AG04449 (cell line): ENCODE results near the gene DIP2C.

Experiments
- CTCF ChIA-PET: fragments of 350-600 bp; formaldehyde crosslinking; extraction: SDS; loops from one replicate; lab custom pipeline; 2021; ENCODE audit warnings: antibody characterized with exemption; lab: Yijun Ruan, JAX
- POLR2A ChIA-PET: fragments of 400-600, 350-600 bp; formaldehyde crosslinking; extraction: SDS; loops from one replicate; lab custom pipeline; 2020; ENCODE audit warnings: antibody characterized with exemption, inconsistent platforms; lab: Yijun Ruan, JAX
- DNase-seq: peaks from one replicate; pipeline ENCODE4 v3.0.0-alpha.2; 2010; ENCODE audit warnings: low read depth, low spot score
- H3K4me3 ChIP-seq: 2 replicates; pipeline ENCODE4 v1.5.1; 2011; ENCODE audit warnings: low read depth, mild to moderate bottlenecking, control low read depth, low read length
- TF ChIP-seq, protein P1 (sequence below): IDR thresholded peaks from one replicate; pipeline ENCODE4 v1.5.1; 2011; ENCODE audit warnings: mild to moderate bottlenecking, moderate library complexity, low read length, control low read depth, inconsistent platforms; ENCODE audit not compliant: insufficient read depth; ENCODE audit errors: missing control alignments

Gene DIP2C

DNA sequence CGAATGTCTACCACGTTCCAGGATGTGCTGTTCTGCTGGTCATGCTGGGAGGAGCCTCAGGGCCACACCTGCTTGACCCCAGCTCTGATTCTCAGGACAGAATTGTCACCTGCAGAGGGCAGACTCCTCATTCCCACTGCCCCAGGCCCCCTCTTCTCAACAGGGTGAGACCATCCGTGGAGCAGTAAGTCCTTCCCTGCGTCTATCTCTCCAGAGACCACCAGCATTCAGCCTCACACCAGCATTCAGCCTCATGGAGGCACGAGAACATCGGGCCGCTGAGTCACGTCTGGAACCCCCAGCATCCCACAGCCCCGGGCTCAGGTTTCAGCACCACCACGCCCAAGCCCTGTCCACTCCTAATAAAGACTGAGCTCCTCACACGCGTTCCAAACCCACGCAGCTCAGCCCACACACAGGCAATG lies 273.4 kb downstream of the DIP2C start:
- CTCF ChIA-PET = no interaction called here
- TF ChIP-seq, protein P1, sequence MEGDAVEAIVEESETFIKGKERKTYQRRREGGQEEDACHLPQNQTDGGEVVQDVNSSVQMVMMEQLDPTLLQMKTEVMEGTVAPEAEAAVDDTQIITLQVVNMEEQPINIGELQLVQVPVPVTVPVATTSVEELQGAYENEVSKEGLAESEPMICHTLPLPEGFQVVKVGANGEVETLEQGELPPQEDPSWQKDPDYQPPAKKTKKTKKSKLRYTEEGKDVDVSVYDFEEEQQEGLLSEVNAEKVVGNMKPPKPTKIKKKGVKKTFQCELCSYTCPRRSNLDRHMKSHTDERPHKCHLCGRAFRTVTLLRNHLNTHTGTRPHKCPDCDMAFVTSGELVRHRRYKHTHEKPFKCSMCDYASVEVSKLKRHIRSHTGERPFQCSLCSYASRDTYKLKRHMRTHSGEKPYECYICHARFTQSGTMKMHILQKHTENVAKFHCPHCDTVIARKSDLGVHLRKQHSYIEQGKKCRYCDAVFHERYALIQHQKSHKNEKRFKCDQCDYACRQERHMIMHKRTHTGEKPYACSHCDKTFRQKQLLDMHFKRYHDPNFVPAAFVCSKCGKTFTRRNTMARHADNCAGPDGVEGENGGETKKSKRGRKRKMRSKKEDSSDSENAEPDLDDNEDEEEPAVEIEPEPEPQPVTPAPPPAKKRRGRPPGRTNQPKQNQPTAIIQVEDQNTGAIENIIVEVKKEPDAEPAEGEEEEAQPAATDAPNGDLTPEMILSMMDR = no peak

DNA sequence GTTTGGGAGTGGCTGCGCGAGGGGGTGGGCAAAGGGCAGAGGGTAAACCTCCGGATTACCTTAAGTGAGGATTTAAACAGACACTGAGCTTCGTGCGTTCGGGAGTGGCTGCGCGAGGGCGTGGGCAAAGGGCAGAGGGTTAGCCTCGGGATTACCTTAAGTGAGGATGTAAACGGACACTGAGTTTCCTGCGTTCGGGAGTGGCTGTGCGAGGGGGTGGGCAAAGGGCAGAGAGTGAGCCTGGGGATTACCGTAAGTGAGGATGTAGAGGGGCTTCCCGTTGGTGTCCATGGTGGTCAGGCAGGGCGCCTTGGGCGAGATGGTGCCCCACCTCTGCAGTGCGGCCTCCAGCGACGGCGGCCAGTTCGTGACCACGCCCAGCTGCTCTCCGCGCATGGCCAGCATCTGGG lies 275.8 kb downstream of the DIP2C start:
- ChIA-PET POLR2A (no interaction called here), CTCF (no interaction called here)
- DNase-seq = no peak
- H3K4me3 ChIP-seq = no peak overlapping the region
- TF ChIP-seq, protein P1 = no peak

More for the DNA sequence above, 273.4 kb downstream of the DIP2C start:
- H3K4me3 ChIP-seq = no peak overlapping the region
- DNase-seq = no peak
- POLR2A ChIA-PET = no interaction called here

DNA sequence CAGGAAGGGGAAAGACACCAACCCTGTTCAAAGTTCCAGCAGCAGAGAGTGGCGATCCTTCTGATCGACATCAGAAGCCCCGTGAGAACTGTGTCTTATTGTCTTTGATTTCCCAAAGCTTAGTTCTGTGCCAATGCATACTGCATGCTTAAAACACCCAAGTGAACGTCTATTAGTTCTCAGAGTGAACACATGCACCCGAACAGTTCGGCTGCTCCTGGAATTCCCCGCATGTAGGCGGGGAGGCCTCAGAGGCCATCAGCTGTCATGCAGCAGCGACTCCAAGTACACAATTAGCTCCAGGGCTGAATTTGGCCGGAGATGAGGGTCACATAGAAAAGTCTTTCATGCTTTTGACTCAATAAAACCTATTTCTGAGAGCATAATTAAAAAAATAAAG lies 277.4 kb downstream of the DIP2C start:
- no peak overlapping the region for H3K4me3 ChIP-seq
- TF ChIP-seq, protein P1 = no peak
- ChIA-PET CTCF (no interaction called here), POLR2A (no interaction called here)
- no peak for DNase-seq

DNA sequence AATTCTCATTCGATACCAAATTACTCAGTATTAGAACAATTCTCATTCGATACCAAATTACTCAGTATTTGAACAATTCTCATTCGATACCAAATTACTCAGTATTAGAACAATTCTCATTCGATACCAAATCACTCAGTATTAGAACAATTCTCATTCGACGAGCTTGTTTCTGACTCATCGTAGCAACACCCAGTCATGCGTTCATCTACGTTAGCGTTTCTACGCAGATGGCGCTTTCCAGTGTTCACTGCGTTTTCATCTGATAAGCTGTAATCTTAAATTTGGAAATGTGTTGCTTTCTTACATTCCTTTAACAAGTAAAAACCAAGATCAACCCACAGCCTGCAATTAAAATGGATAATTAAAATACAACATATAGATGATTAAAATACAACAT lies 277.9 kb downstream of the DIP2C start:
- CTCF ChIA-PET = no interaction called here
- H3K4me3 ChIP-seq = no peak overlapping the region
- POLR2A ChIA-PET = no interaction called here
- DNase-seq = no peak
- TF ChIP-seq, protein P1 = no peak

DNA sequence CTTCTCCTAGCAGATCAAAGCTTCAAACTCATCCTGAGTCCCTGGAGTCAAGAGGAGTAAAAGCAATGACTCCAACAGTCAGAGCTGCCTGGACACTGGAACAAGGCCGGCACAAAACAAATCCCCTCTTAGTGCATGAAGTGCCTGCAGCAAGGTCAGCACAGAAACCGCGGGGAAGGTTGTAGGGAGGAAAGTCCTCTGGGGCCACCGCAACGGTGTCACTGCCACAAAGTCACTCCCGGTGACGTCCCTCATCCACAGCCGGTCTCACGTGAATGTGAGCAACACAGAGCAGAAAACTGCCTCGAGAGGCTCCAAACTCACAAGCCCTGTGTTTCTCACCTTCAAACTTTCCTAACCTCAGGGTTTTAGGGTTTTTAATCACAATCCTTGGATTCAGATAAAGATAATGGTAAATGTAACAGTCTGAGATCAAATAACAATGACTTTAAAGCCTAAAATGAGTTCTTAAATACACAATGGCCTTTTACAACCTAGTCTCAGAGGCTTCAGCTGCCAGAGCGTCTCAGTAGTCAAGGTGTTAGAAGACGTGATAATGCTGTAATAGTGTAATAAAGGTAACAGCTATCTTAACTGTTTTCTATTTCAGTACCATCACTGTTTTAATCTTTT lies 279.9 kb downstream of the DIP2C start:
- POLR2A ChIA-PET = no interaction called here
- H3K4me3 ChIP-seq = no peak overlapping the region
- TF ChIP-seq, protein P1 = no peak
- CTCF ChIA-PET = interaction anchor here (1.4 kb wide), 1 partner anchor 380 kb away, joined by 3 read pairs; no protein-coding TSS in a partner anchor
- DNase-seq = no peak

DNA sequence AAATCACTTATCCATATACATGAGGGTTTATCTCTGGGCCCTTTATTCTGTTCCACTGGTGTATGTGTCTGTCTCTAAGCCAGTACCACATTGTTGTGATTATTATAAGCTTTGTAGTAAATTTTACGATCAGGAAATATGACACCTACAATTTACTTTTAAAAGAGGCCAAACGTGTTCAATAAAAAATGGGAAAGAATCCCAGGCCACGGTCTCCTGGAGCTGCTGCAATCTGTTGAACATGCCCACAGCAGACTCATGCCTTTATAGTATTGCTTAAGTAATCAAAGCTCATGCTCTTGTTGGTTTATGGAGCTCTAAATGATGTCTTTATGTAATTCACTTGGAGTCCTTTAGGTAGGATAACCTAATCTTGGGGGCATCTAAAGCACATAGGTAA lies 281.2 kb downstream of the DIP2C start:
- TF ChIP-seq, protein P1 = no peak
- peak; percentile 21 for DNase-seq
- POLR2A ChIA-PET = no interaction called here

More for the DNA sequence above, 281.2 kb downstream of the DIP2C start:
- CTCF ChIA-PET = interaction anchor here (0.9 to 1.0 kb wide), 2 partner anchors 14 to 381 kb away, joined by 3 read pairs; no protein-coding TSS in a partner anchor
- no peak overlapping the region for H3K4me3 ChIP-seq
